Effector memory CD8-positive, alpha-beta T cell (primary cell): ENCODE measurements around the gene SDHB.
A peak's percentile ranks its signal among the peaks of the same experiment; 100 is the strongest.

ENCODE experiments used
- ATAC-seq: fragments of 150-1000 bp; cut with Tn5 transposase; replicated peaks from 2 replicates; pipeline ENCODE4 v1.10.0; 2021; ENCODE audit warnings: mild to moderate bottlenecking, moderate library complexity
- DNase-seq, 3 experiments: peaks; one replicate each; pipeline ENCODE4 v3.0.0; 2021
- H3K27ac Mint-ChIP-seq, 2 donors: one replicate each; pipeline ENCODE4 v1.8.0; 2022; ENCODE audit warnings: mild to moderate bottlenecking in 2 of 2, mixed read lengths in 2 of 2, moderate library complexity in 2 of 2
- H3K27me3 Mint-ChIP-seq, 2 donors: one replicate each; pipeline ENCODE4 v1.8.0; 2022; ENCODE audit warnings: mixed read lengths in 2 of 2
- H3K36me3 Mint-ChIP-seq: one replicate; pipeline ENCODE4 v1.8.0; 2022; ENCODE audit warnings: mild to moderate bottlenecking, moderate library complexity, mixed read lengths; ENCODE audit not compliant: insufficient read depth
- H3K4me1 Mint-ChIP-seq, 2 donors: one replicate each; pipeline ENCODE4 v1.8.0; 2022; ENCODE audit warnings: low read depth in 2 of 2, mixed read lengths in 2 of 2
- H3K4me3 Mint-ChIP-seq, 2 donors: one replicate each; pipeline ENCODE4 v1.8.0; 2022; ENCODE audit warnings: mild to moderate bottlenecking in 2 of 2, mixed read lengths in 2 of 2, moderate library complexity in 2 of 2
- H3K9me3 Mint-ChIP-seq, 2 donors: one replicate each; pipeline ENCODE4 v1.8.0; 2022; ENCODE audit warnings: mixed read lengths in 2 of 2

Gene SDHB

DNA sequence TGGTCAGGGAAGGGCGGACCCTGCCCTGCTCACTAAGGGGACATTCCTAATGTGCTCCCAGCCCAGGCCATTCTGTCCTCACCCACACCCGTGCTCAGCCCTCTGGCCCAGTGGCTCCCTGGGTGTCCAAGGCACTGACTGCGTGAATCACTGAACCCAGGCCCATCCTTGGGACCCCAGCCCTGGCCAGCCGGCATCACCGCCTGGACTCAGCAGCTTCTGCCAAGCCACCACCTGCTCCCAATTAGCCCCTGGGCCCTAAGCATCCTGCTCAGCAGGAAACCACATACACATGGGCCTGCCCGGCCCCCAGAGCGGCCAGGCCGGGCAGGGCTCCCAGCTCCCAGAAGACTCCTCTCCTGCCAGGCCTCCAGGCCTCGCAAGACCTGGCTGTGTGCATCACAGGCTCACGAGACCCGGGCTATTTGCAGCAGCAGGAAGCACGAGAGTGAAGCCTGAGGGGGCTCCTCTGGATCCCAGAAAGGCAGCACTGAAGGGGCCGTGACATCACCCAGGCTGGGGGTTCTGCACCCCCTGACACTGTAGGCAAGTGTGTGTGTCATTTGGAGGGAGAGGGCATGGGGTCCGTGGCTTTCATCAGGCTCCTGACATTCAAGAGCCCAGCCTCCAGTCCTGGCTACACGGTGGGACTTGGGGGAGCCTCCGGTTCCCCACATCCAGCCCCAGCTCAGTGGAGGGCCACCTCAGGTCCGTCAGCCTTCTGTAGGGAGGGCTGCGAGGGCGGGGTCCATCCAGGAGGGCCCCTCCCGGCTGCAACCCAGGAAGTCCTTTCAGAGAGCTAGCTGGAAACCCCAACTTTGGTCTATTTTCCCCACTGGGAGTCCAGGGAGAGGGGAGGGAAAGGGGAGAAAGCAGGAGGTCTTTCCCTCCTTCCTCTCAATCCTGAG lies 75.0 kb downstream of the SDHB start:
- H3K9me3 Mint-ChIP-seq: no peaks in the 10 kb centered on the region
- peak overlapping the region; percentile 79 to 84 for H3K4me3 Mint-ChIP-seq
- H3K4me1 Mint-ChIP-seq: peaks cover 10 to 11% of the 10 kb centered on the region in 2 donors
- H3K36me3 Mint-ChIP-seq: peaks cover 4% of the 10 kb centered on the region
- peaks cover 18 to 27% of the 10 kb centered on the region in 2 donors for H3K27me3 Mint-ChIP-seq
- no peak for DNase-seq
- H3K27ac Mint-ChIP-seq: no peak overlapping the region
- ATAC-seq: no peak

DNA sequence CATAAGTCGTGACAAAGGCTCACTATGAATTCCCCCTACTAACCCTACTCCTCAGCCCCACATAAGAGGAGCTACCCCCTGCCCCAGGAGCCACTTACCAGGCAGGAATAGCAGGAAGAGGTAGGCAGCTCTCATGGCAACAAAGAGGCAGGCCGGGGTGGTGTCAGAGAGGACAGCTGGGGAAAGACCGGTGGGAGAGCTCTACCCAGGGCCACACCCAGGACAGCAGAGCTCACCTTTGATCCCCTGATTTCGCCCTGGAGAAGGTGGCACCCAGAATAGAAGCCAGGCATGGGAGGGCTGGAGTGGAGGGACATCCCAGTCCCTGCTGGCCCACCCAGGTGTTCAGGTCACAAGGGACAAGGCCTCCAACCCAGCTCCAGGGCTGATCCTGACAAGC lies 75.7 kb downstream of the SDHB start:
- ATAC-seq: no peak
- no peak overlapping the region for H3K4me3 Mint-ChIP-seq
- H3K36me3 Mint-ChIP-seq: peaks cover 3% of the 10 kb centered on the region
- no peak for DNase-seq
- peaks cover 14 to 20% of the 10 kb centered on the region in 2 donors for H3K27me3 Mint-ChIP-seq
- H3K4me1 Mint-ChIP-seq: peaks cover 10 to 11% of the 10 kb centered on the region in 2 donors
- H3K27ac Mint-ChIP-seq: peak overlapping the region in 1 of 2 donors; percentile 44
- H3K9me3 Mint-ChIP-seq: no peaks in the 10 kb centered on the region

DNA sequence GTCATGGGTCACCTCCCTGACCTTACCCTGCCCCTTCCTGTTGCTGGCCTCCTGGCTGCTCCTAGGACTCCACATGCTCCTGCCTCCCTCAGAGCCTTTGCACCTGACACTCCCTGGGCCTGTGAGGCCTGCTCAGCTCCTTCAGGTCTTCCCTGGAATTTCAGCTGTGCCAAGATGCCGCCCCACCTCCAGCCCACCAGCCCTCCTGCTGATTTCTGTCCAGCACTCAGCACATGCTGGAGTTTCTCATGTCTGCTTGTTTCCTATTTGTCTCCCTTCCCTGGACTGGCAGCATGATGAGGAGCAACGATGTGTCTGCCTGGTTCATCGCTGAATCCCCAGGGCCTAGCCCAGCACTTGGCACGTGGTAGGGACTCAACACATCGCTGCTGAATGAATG lies 76.5 kb downstream of the SDHB start:
- H3K27me3 Mint-ChIP-seq: peaks cover 11 to 15% of the 10 kb centered on the region in 2 donors

DNA sequence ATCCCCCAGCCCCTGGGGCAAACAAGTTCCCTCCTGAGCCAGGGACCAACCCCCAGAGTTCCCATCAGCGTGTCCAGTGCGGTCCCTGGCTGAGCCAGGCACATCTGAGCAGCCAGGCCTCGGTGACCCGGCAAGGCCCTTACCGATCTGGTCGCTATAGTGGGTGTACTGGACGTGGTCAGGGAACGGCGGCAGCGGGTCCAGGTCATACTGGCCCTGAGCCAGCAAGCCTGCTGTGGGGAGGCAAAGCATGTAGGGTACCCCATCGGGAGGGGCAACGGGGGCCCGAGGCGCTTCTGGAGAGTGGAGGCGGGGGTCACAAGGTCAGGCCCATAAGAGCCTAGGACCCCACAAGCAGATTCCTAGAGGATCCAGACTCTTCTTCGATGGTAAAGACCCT lies 76.9 kb downstream of the SDHB start:
- peaks cover 11 to 15% of the 10 kb centered on the region in 2 donors for H3K27me3 Mint-ChIP-seq
- peaks cover 3% of the 10 kb centered on the region for H3K36me3 Mint-ChIP-seq
- H3K4me1 Mint-ChIP-seq: peaks cover 10 to 11% of the 10 kb centered on the region in 2 donors
- DNase-seq: no peak
- ATAC-seq: no peak
- no peaks in the 10 kb centered on the region for H3K9me3 Mint-ChIP-seq
- no peak overlapping the region for H3K4me3 Mint-ChIP-seq
- H3K27ac Mint-ChIP-seq: no peak overlapping the region

More for the DNA sequence above, 76.5 kb downstream of the SDHB start:
- H3K4me1 Mint-ChIP-seq: peaks cover 10 to 11% of the 10 kb centered on the region in 2 donors
- H3K36me3 Mint-ChIP-seq: peaks cover 3% of the 10 kb centered on the region
- ATAC-seq (no peak), DNase-seq (no peak)
- H3K27ac Mint-ChIP-seq: peak overlapping the region in 1 of 2 donors; percentile 44
- H3K4me3 Mint-ChIP-seq: no peak overlapping the region
- no peaks in the 10 kb centered on the region for H3K9me3 Mint-ChIP-seq

DNA sequence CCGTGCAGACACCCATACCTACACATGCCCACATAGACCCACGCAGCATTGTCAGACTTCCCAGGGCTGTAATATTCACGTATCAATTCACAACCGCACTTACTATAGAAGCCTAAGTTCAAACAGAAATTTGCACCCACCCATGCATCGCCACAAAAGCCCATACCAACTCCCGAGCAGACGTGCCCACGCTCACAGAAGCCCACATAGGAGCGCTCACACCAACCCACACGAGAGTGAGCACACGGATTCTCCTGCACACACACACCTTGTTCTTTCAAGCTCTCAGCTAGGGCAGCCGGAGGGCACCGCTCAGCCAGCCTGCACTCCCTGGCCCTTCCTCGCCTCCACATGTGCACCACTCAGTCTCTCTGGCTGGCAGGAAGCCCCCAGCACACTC lies 78.0 kb downstream of the SDHB start:
- H3K4me3 Mint-ChIP-seq: no peak overlapping the region
- H3K27me3 Mint-ChIP-seq: peaks cover 3 to 5% of the 10 kb centered on the region in 2 donors
- H3K36me3 Mint-ChIP-seq: peaks cover 3% of the 10 kb centered on the region
- no peak for ATAC-seq
- DNase-seq: no peak
- H3K27ac Mint-ChIP-seq: peak overlapping the region in 1 of 2 donors; percentile 8
- no peaks in the 10 kb centered on the region for H3K9me3 Mint-ChIP-seq
- H3K4me1 Mint-ChIP-seq: peaks cover 3% of the 10 kb centered on the region in 2 donors

DNA sequence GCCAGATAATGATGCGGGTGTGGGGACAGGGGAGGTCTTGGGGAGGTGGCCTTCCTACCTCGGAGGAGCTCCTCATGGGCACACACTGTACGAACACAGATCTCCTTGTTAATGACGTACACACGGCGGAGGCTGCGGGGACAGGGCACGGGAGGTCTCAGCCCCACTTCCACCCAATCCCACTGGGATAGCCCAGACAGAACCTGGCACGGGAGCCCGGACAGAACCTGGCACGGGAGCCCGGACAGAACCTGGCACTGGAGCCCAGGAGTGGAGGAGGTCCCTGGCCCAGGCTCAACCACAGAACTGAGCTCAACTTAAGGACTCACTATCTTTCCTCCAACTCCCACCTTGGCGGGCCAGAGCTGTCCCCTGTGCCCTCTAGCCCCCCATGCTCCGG lies 78.6 kb downstream of the SDHB start:
- Mint-ChIP-seq H3K4me1 (no peaks in the 10 kb centered on the region), H3K9me3 (no peaks in the 10 kb centered on the region), H3K36me3 (peaks cover 3% of the 10 kb centered on the region), H3K27ac (no peak overlapping the region), H3K4me3 (no peak overlapping the region), H3K27me3 (no peaks in the 10 kb centered on the region)
- DNase-seq (no peak), ATAC-seq (no peak)

DNA sequence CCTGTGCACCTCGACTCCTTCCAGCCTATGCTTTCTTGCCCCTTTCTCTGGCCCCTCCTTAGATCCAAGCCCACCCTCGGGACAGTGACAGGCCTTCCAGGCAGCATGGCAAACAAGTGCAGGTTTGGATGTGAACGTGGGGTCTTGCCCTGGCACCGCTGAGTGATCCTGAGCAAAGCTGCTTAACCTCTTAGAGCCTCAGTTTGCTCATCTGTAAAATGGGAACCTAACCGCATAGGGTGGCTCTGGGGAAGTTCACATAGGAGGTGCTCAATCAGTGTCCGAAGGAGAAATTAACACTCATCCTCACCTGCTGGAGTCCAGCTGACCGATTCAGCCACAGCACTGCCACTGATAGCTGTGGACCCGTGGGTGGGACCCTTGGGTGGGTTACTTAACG lies 80.6 kb downstream of the SDHB start:
- H3K4me3 Mint-ChIP-seq: no peak overlapping the region
- ATAC-seq (no peak), DNase-seq (no peak)
- H3K27me3 Mint-ChIP-seq: no peaks in the 10 kb centered on the region
- peaks cover 0 to 2% of the 10 kb centered on the region in 2 donors for H3K4me1 Mint-ChIP-seq
- H3K9me3 Mint-ChIP-seq: no peaks in the 10 kb centered on the region
- H3K36me3 Mint-ChIP-seq: peaks cover 3% of the 10 kb centered on the region
- H3K27ac Mint-ChIP-seq: peak overlapping the region; percentile 39 to 61

DNA sequence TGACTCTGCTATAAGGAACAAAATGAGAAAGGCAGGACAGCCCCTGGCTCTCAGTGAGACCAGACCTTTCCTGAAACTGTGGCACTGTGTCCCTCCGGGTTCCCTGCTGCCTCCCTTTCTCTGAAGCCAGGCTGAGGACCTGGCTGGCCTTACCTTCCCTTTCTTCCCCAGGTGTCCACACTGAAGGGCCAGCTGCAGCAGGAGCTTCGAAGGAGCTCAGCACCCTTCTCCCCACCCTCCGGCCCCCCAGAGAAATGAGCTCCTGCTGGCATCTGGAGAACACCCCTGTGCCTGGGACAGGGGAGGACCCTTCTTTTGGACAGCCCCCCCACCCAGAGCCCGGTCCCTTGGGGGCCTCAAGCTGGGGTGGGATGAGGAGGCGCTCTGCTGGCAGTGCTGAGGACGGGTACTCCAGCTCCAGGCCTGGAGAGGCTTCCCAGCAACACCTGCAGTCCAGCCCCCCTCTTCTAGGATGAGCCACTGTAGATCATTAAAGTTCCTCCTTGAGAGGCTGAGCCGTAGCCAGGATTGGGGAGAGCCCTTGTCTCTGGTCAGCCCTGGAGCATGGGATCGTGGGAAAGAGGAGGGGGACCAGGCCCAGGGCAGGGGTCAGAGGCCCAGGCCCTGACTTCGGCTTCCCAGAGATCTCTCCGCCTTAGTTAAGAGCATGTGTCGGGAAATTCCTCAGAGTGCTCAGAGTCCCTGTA lies 81.5 kb downstream of the SDHB start:
- H3K36me3 Mint-ChIP-seq: peaks cover 3% of the 10 kb centered on the region
- DNase-seq: no peak
- no peak overlapping the region for H3K4me3 Mint-ChIP-seq
- H3K27ac Mint-ChIP-seq: peak overlapping the region; percentile 39 to 61
- H3K4me1 Mint-ChIP-seq: peaks cover 0 to 2% of the 10 kb centered on the region in 2 donors
- H3K9me3 Mint-ChIP-seq: no peaks in the 10 kb centered on the region
- no peak for ATAC-seq
- no peaks in the 10 kb centered on the region for H3K27me3 Mint-ChIP-seq

DNA sequence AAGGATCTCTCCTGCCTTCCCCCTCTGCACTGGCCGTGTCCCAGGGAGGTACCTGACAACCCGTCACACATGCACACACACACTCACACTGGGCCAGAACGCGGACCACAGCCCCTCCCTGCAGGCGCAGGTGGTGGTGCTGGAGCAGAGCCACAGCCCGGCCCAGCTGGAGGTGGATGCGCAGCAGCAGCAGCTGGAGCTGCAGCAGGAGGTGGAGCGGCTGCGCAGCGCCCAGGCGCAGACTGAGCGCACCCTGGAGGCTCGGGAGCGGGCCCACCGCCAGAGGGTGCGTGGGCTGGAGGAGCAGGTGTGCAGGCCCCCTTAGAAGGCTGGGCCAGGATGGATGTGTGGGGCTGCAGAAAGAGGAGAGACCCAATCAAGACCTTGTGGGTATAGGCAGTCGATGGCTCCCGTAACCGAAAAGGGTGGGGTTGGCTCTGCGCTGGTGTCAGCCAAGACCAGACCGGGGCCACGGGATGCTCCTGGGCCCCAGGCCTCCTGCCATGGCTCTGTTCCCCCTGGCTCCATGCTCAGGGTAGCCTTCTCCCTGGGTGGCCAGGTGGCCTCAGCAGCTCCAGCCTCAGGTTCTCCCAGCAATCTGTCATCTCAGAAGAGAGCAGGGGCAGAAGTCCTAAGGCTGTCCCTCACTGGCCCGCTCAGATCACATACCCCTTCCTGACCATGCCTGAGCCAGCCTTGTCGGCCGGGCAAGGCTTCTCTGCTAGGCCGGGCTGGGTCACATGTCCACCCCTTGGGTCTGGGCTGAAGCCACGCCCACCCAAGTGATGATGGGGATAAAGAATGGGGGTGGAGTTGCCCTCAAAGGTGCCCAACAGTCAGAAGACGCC lies 82.3 kb downstream of the SDHB start:
- DNase-seq (no peak), ATAC-seq (no peak)
- Mint-ChIP-seq H3K27me3 (no peaks in the 10 kb centered on the region), H3K4me1 (peaks cover 0 to 2% of the 10 kb centered on the region in 2 donors), H3K4me3 (no peak overlapping the region), H3K9me3 (no peaks in the 10 kb centered on the region), H3K36me3 (no peaks in the 10 kb centered on the region), H3K27ac (peak overlapping the region in 1 of 2 donors; percentile 77)

DNA sequence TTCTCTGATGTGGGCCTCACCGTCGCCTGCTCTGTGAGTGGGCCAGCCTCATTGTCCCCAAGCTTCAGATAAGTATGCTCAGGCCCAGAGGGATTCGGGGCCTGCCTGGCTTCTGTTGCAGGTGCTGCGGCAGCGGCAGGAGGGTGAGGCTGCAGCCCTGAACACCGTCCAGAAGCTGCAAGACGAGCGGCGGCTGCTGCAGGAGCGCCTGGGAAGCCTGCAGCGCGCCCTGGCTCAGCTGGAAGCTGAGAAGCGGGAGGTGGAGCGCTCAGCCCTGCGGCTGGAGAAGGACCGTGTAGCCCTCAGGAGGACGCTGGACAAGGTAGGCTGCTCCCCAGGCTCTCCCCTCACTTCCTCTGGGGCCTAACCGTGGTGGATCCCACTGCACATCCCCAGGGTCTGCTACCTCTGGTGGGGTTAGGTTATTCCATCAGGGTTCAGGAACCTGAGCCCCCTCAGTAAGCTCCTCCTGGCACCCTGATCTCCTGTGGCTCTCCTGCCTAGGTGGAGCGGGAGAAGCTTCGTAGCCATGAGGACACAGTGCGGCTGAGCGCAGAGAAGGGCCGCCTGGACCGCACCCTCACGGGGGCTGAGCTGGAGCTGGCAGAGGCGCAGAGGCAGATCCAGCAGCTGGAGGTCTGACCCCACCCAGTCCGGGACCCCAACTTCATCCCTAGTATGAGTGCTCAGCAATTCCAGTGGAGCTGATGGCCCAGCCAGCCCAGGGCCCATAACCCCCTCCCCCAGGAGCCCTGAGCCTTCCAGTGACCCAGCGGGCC lies 83.5 kb downstream of the SDHB start:
- Mint-ChIP-seq H3K36me3 (peaks cover 4% of the 10 kb centered on the region), H3K27ac (peak overlapping the region in 1 of 2 donors; percentile 68), H3K27me3 (no peaks in the 10 kb centered on the region), H3K4me3 (no peak overlapping the region), H3K4me1 (peaks cover 0 to 2% of the 10 kb centered on the region in 2 donors), H3K9me3 (no peaks in the 10 kb centered on the region)
- no peak for ATAC-seq
- no peak for DNase-seq

DNA sequence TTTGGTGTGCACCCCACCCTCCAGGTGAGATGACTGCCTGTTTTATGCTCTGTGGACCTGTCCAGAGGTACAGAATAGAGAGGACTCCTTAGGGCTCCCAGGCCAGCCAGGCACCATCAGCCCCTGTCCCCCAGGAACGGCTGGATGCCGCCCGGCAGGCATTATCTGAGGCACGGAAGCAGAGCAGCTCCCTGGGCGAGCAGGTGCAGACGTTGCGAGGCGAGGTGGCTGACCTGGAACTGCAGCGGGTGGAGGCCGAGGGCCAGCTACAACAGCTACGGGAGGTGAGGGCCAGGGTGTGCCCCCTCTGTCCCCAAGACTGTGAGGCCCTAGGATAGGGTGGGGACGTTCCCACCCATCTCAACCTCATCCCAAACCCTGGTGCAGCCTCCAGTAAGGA lies 84.2 kb downstream of the SDHB start:
- peak overlapping the region in 1 of 2 donors; percentile 68 for H3K27ac Mint-ChIP-seq
- H3K27me3 Mint-ChIP-seq: no peaks in the 10 kb centered on the region
- H3K4me1 Mint-ChIP-seq: peaks cover 0 to 4% of the 10 kb centered on the region in 2 donors
- H3K4me3 Mint-ChIP-seq: no peak overlapping the region
- DNase-seq: no peak
- no peaks in the 10 kb centered on the region for H3K9me3 Mint-ChIP-seq
- peaks cover 4% of the 10 kb centered on the region for H3K36me3 Mint-ChIP-seq
- no peak for ATAC-seq

DNA sequence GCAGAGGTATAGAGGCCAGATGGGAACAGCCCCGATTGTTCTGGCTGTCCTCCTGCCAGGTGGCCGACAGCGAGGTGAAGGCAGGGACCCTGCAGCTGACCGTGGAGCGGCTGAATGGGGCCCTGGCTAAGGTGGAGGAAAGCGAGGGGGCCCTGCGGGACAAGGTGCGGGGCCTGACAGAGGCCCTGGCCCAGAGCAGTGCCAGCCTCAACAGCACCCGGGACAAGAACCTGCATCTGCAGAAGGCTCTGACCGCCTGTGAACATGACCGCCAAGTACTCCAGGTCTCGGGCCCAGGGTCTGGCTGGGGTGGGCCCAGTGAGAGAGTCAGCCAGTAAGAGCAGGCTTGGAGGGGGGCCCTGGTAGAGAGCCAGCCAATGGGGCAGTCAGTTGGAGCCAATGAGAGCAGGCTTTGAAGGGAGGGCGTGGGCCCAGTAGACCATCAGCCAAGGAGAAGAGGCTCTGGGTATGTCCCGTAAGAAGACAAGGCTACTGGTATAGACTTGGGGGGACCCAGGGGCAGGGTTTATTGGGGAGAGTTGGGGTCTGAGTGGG lies 84.7 kb downstream of the SDHB start:
- no peak overlapping the region for H3K27ac Mint-ChIP-seq
- H3K36me3 Mint-ChIP-seq: peaks cover 9% of the 10 kb centered on the region
- H3K9me3 Mint-ChIP-seq: no peaks in the 10 kb centered on the region
- no peak overlapping the region for H3K4me3 Mint-ChIP-seq
- H3K27me3 Mint-ChIP-seq: no peaks in the 10 kb centered on the region
- H3K4me1 Mint-ChIP-seq: peaks cover 0 to 4% of the 10 kb centered on the region in 2 donors
- DNase-seq: no peak
- ATAC-seq: no peak
